IMR-90 (cell line): ENCODE data around the gene BRPF3. TPM values are rescaled to one million over a fixed set of nuclear protein-coding genes. Genes with fewer than 3 reads are reported as not detected.

Experiments used
- ATAC-seq: fragments of 200-7000 bp; cut with Tn5 transposase; 2 replicates; pipeline ENCODE4 v1.9.1; 2020; ENCODE audit warnings: low read depth, mild to moderate bottlenecking, moderate library complexity
- BruUV-seq: library from RNA; stranded (reverse); fragments of 400-500 nt; replicated peaks from 2 replicates; lab custom pipeline; 2021; lab: Mats Ljungman, UMichigan
- CTCF ChIA-PET: fragments of 300-600 bp; formaldehyde crosslinking; extraction: SDS; loops from one replicate; lab custom pipeline; 2021; ENCODE audit warnings: antibody characterized with exemption; lab: Yijun Ruan, JAX
- POLR2A ChIA-PET: fragments of 300-600 bp; sonication (Branson Sonifier 250); formaldehyde crosslinking; loops from one replicate; lab custom pipeline; 2022; ENCODE audit warnings: antibody characterized with exemption; ENCODE audit not compliant: unreplicated experiment; lab: Charles Lee
- DNase-seq: peaks from one replicate; pipeline ENCODE4 v3.0.0; 2013
- H2AFZ ChIP-seq: replicated peaks from 2 replicates; pipeline ENCODE3; 2013; ENCODE audit warnings: low read length, mild to moderate bottlenecking; ENCODE audit not compliant: poor library complexity
- H2AK5ac ChIP-seq: 2 replicates; pipeline ENCODE4 v1.6.1; 2013; ENCODE audit warnings: low read depth, low read length, inconsistent platforms
- H2AK9ac ChIP-seq: replicated peaks from 2 replicates; pipeline ENCODE3; 2013; ENCODE audit warnings: mild to moderate bottlenecking, low read depth, low read length, moderate library complexity; ENCODE audit not compliant: poor library complexity
- H2BK120ac ChIP-seq: 2 replicates; pipeline ENCODE4 v1.6.1; 2013; ENCODE audit warnings: low read depth, low read length, inconsistent platforms
- H2BK15ac ChIP-seq: 3 replicates; pipeline ENCODE4 v1.6.1; 2013; ENCODE audit warnings: low read depth, low read length, inconsistent platforms
- H2BK20ac ChIP-seq: 2 replicates; pipeline ENCODE4 v1.6.1; 2013; ENCODE audit warnings: low read depth, mild to moderate bottlenecking, inconsistent platforms, low read length, moderate library complexity
- H2BK5ac ChIP-seq: 2 replicates; pipeline ENCODE4 v1.6.1; 2013; ENCODE audit warnings: mild to moderate bottlenecking, low read depth, low read length, inconsistent platforms; ENCODE audit not compliant: poor library complexity, severe bottlenecking
- H3K14ac ChIP-seq: replicated peaks from 2 replicates; pipeline ENCODE4 v1.6.1; 2013; ENCODE audit warnings: low read depth, low read length, inconsistent platforms
- H3K18ac ChIP-seq: 2 replicates; pipeline ENCODE4 v1.6.1; 2013; ENCODE audit warnings: low read depth, low read length, control low read depth
- H3K23ac ChIP-seq: 2 replicates; pipeline ENCODE4 v1.6.1; 2013; ENCODE audit warnings: low read depth, low read length, inconsistent platforms
- H3K27ac ChIP-seq: 2 replicates; pipeline ENCODE4 v1.5.1; 2013; ENCODE audit warnings: mild to moderate bottlenecking, control low read depth, low read length; ENCODE audit not compliant: insufficient read depth
- H3K27me3 ChIP-seq: 2 replicates; pipeline ENCODE4 v1.6.1; 2013; ENCODE audit warnings: low read length; ENCODE audit not compliant: control insufficient read depth, insufficient read depth
- H3K36me3 ChIP-seq: 2 replicates; pipeline ENCODE4 v1.6.1; 2013; ENCODE audit warnings: low read length, mixed read lengths; ENCODE audit not compliant: control insufficient read depth, insufficient read depth
- H3K4ac ChIP-seq: 2 replicates; pipeline ENCODE4 v1.6.1; 2013; ENCODE audit warnings: low read depth, low read length, inconsistent platforms
- H3K4me1 ChIP-seq: 2 replicates; pipeline ENCODE4 v1.6.1; 2013; ENCODE audit warnings: low read length, mixed read lengths; ENCODE audit not compliant: control insufficient read depth, insufficient read depth
- H3K4me2 ChIP-seq: 2 replicates; pipeline ENCODE4 v1.6.1; 2013; ENCODE audit warnings: low read depth, mild to moderate bottlenecking, control low read depth, low read length, moderate library complexity
- H3K4me3 ChIP-seq: 2 replicates; pipeline ENCODE4 v1.5.1; 2013; ENCODE audit warnings: low read depth, mild to moderate bottlenecking, control low read depth, low read length, moderate library complexity; ENCODE audit not compliant: insufficient read depth
- H3K56ac ChIP-seq: 2 replicates; pipeline ENCODE4 v1.6.1; 2013; ENCODE audit warnings: low read length, inconsistent platforms; ENCODE audit not compliant: insufficient read depth; ENCODE audit errors: extremely low read depth
- H3K79me1 ChIP-seq, 2 experiments: 2 replicates each; pipeline ENCODE4 v1.6.1; 2013; ENCODE audit warnings: low read length in 2 of 2, inconsistent platforms in 1 of 2, low read depth in 1 of 2
- H3K9ac ChIP-seq: 2 replicates; pipeline ENCODE4 v1.6.1; 2013; ENCODE audit warnings: low read depth, low read length, control low read depth
- H3K9me1 ChIP-seq: 2 replicates; pipeline ENCODE4 v1.6.1; 2013; ENCODE audit warnings: low read length, inconsistent platforms; ENCODE audit not compliant: insufficient read depth
- H3K9me3 ChIP-seq: 2 replicates; pipeline ENCODE4 v1.6.1; 2013; ENCODE audit warnings: low read length; ENCODE audit not compliant: control insufficient read depth, insufficient read depth
- H4K20me1 ChIP-seq: 2 replicates; pipeline ENCODE4 v1.6.1; 2013; ENCODE audit warnings: low read length, inconsistent platforms; ENCODE audit not compliant: insufficient read depth
- H4K5ac ChIP-seq: 2 replicates; pipeline ENCODE4 v1.6.1; 2013; ENCODE audit warnings: mild to moderate bottlenecking, low read depth, low read length, control low read depth
- H4K8ac ChIP-seq, 2 experiments: 2 replicates each; pipeline ENCODE4 v1.6.1; 2013; ENCODE audit warnings: low read depth in 2 of 2, low read length in 2 of 2, control low read depth in 1 of 2, inconsistent platforms in 1 of 2
- H4K91ac ChIP-seq: 2 replicates; pipeline ENCODE4 v1.6.1; 2013; ENCODE audit warnings: low read depth, low read length, inconsistent platforms; ENCODE audit not compliant: insufficient read depth
- BHLHE40 ChIP-seq: fragments of 150-350 bp; IDR thresholded peaks from 2 replicates; pipeline ENCODE4 v1.6.1; 2016; ENCODE audit warnings: mild to moderate bottlenecking, low read depth, low read length
- CHD1 ChIP-seq: IDR thresholded peaks from 2 replicates; pipeline ENCODE4 v1.6.1; 2012; ENCODE audit warnings: low read depth, low read length, improper control_type of control experiment
- CTCF ChIP-seq: conservative IDR thresholded peaks from 2 replicates; pipeline ENCODE4 v1.5.1; 2012; ENCODE audit warnings: mild to moderate bottlenecking, low read depth, low read length, improper control_type of control experiment
- MAFK ChIP-seq: IDR thresholded peaks from 2 replicates; pipeline ENCODE4 v1.6.1; 2012; ENCODE audit warnings: low read depth, low read length, improper control_type of control experiment
- POLR2A ChIP-seq: IDR thresholded peaks from 2 replicates; pipeline ENCODE4 v1.6.1; 2012; ENCODE audit warnings: mild to moderate bottlenecking, low read depth, low read length
- RAD21 ChIP-seq: IDR thresholded peaks from 2 replicates; pipeline ENCODE4 v1.6.1; 2012; ENCODE audit warnings: low read length, improper control_type of control experiment
- RCOR1 ChIP-seq: IDR thresholded peaks from 2 replicates; pipeline ENCODE4 v1.6.1; 2012; ENCODE audit warnings: mild to moderate bottlenecking, low read length, improper control_type of control experiment; ENCODE audit not compliant: insufficient replicate concordance
- WGBS, 2 experiments: methylation state at CpG; one replicate each; pipeline versions ENCODE4 v1.1.5 to v1.1.7; 2013; ENCODE audit warnings: missing lambda C conversion rate in 2 of 2; ENCODE audit not compliant: insufficient read length in 1 of 2; ENCODE audit errors: extremely low coverage in 2 of 2; 5-methylcytosine and 5-hydroxymethylcytosine counted together
- dilution Hi-C: fragments of 300-500 bp; cut with HindIII; formaldehyde crosslinking; loops from one replicate; pipeline ENCODE4 v1.14.3; 2018; ENCODE audit warnings: low sequenced_read_pairs; ENCODE audit not compliant: unreplicated experiment
- in situ Hi-C: fragments of 300-500 bp; cut with MboI; formaldehyde crosslinking; loops from 3 replicates; pipeline ENCODE4 v1.14.3; 2019; ENCODE audit warnings: low sequenced_read_pairs, inconsistent platforms, mixed read lengths
- intact Hi-C: fragments of 100-400 bp; cut with micrococcal nuclease; formaldehyde crosslinking; loops from 2 replicates; pipeline ENCODE4 v1.10.0; 2022
- polyA plus RNA-seq, 3 experiments: library from polyadenylated mRNA; depleted of rRNA; stranded (reverse); fragments of >200 nt; gene quantifications; 2 replicates each; pipeline ENCODE4 v1.2.3, GENCODE V29; 2012; ENCODE audit warnings: low replicate concordance in 1 of 3
- total RNA-seq: library from RNA; depleted of rRNA; stranded (reverse); fragments of >200 nt; gene quantifications from 2 replicates; pipeline ENCODE4 v1.2.3, GENCODE V29; 2012
- TF ChIP-seq, protein P1 (sequence below): fragments of 150-350 bp; IDR thresholded peaks from 2 replicates; pipeline ENCODE4 v1.6.1; 2016; ENCODE audit warnings: low read depth, mild to moderate bottlenecking, low read length, moderate library complexity, borderline replicate concordance

Gene BRPF3
- total and polyA plus RNA-seq, 2 of the 4 experiments (the other 2 are of a cell fraction) = 10.2 to 17.2 TPM

DNA sequence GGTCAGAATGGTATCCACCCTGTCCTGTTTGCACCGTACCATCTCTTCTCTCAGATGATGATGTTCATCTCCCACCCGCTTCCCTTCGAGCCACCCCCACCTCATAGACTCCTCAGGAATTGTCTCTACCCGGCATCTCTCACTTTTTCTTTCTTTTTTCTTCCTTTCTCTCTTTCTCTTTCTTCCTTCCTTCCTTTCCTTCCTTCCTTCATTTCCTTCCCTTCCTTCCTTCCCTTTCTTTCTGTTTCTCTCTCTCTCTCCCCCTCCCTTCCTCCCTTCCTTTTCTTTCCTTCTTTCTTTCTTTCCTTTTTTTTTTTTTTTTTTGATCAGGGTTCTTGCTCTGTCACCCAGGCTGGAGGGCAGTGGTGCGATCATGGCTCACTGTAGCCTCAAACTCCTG is 45.6 kb downstream of the BRPF3 start:
- H3K4me3 ChIP-seq = no peak overlapping the region
- 79% methylated on average over 3 of the region's 5 CpGs; no CpG with 5 or more reads in 1 of the 2 experiments for WGBS, 2 experiments
- intact Hi-C loops = no loop called here

More for the DNA sequence above, 45.6 kb downstream of the BRPF3 start:
- H3K79me1 ChIP-seq = no peaks in the 10 kb centered on the region
- H2AFZ ChIP-seq = no peak overlapping the region
- no TSS peak for BruUV-seq
- H2AK5ac ChIP-seq = no peak overlapping the region
- in situ Hi-C loops = no loop called here
- H3K56ac ChIP-seq = no peak overlapping the region
- H3K27ac ChIP-seq = no peak overlapping the region
- H2BK5ac ChIP-seq = no peak overlapping the region
- H4K5ac ChIP-seq = no peak overlapping the region
- H3K36me3 ChIP-seq = no peaks in the 10 kb centered on the region
- no peak overlapping the region for H3K4ac ChIP-seq
- no peak overlapping the region for H2BK20ac ChIP-seq
- no peaks in the 10 kb centered on the region for H4K20me1 ChIP-seq
- no peak overlapping the region for H3K23ac ChIP-seq
- ChIA-PET CTCF (no interaction called here), POLR2A (no interaction called here)
- H3K14ac ChIP-seq = no peak overlapping the region
- H3K4me1 ChIP-seq = peaks cover 2% of the 10 kb centered on the region
- no peak for ATAC-seq
- H2AK9ac ChIP-seq = no peak overlapping the region
- no peak for DNase-seq
- H3K9me3 ChIP-seq = no peaks in the 10 kb centered on the region
- H2BK15ac ChIP-seq = no peak overlapping the region
- H4K91ac ChIP-seq = no peak overlapping the region
- no peak overlapping the region for H3K4me2 ChIP-seq
- TF ChIP-seq RAD21 = no peak
- no peak for TF ChIP-seq BHLHE40
- no peak for TF ChIP-seq RCOR1
- no peak for TF ChIP-seq CHD1
- TF ChIP-seq, protein P1, sequence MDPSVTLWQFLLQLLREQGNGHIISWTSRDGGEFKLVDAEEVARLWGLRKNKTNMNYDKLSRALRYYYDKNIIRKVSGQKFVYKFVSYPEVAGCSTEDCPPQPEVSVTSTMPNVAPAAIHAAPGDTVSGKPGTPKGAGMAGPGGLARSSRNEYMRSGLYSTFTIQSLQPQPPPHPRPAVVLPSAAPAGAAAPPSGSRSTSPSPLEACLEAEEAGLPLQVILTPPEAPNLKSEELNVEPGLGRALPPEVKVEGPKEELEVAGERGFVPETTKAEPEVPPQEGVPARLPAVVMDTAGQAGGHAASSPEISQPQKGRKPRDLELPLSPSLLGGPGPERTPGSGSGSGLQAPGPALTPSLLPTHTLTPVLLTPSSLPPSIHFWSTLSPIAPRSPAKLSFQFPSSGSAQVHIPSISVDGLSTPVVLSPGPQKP = no peak
- TF ChIP-seq POLR2A = no peak
- no peak for TF ChIP-seq MAFK
- TF ChIP-seq CTCF = no peak
- H3K27me3 ChIP-seq = no peaks in the 10 kb centered on the region
- H2BK120ac ChIP-seq = no peak overlapping the region
- peaks cover 7% of the 10 kb centered on the region; the same call in 1 of the 2 replicates for H3K9me1 ChIP-seq
- no peak overlapping the region for H4K8ac ChIP-seq
- dilution Hi-C loops = no loop called here
- H3K9ac ChIP-seq = no peak overlapping the region
- no peak overlapping the region for H3K18ac ChIP-seq
